Airway epithelial cell (primary cell): ENCODE data around the gene DENND1B. TPM values are rescaled to one million over a fixed set of nuclear protein-coding genes. Genes with fewer than 3 reads are reported as not detected.

Experiments
- total RNA-seq: library from RNA; depleted of rRNA; stranded (reverse); fragments of >200 nt; gene quantifications from 2 replicates; pipeline ENCODE4 v1.2.3, GENCODE V29; 2015

Gene DENND1B
- total RNA-seq, result 6.2 and 9.0 TPM in 2 replicates

DNA sequence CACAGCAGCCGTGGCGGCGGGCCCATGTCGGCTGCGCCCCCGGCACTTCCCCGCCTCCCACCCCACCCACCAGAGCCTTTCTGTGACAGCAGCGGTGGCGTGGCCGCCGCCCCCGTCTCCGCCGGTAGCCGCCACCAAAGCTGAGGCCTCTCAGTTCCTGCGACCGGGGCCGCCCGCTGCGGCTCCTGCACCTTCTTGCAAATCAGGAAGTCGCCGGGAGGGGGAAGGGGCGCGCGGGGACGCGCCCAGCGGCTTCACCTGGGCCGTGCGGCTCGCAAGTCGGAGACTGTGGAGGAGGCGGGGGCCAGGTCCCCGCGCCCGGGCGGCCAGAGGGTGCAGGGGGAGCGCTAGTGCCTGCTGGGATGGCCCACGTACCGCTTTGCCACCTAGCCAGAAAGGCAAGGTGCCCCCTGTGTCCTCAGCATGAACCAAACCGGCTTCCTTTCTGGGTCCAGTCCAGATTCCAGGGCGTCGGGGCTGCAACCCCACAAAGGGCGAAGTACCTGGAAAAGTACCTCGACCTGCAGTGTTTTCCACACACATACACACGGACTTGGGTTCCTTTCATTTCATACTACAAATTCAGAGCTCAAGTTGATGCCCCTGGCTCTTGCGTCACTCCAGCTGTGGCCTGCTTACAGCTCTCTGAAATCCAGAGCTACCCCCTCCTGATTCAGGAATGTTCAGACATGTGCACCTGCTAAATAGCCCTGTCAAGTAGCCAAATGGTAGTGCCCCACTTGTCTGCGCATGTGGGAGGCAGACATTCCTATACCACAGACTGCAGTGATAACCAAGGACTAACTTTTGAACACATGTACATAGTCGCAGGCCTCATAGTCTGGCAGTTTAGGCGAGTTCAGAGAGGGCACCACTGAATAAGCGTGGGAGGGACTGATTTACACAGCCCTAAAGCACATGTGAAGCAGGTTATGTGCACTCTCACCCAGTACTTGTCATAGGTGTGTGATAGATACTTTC is at the start of gene DENND1B:
Gene DENND1B, minus strand, starts transcription at position 199 of the 981 bp plus-strand sequence. CDS start 325 bp downstream, outside the sequence.

Other genes starting within 250 kb of the DENND1B start
- gene C1orf53, start 127.2 kb upstream of the DENND1B start, total RNA-seq, result 8.5 and 10.2 TPM in 2 replicates
- gene LHX9, start 141.9 kb upstream of the DENND1B start, total RNA-seq, result not detected in 2 replicates